CD4-positive, alpha-beta T cell treated with Interleukin-15 for 4 hours (primary cell): ENCODE data around the gene NCKAP5L.

ENCODE experiments used
- DNase-seq: peaks from one replicate; pipeline ENCODE4 v3.0.0-alpha.2; 2020; ENCODE audit warnings: low spot score

Gene NCKAP5L

GRCh38 chr12:49824895-49825294, 3.3 kb downstream of the NCKAP5L start:
- no peak for DNase-seq

GRCh38 chr12:49824416-49824815, 3.8 kb downstream of the NCKAP5L start:
- DNase-seq = no peak

- DNase-seq = no peak
Observed at GRCh38 chr12:49823951-49824350, 4.3 kb downstream of the NCKAP5L start.

- no peak for DNase-seq
Observed at GRCh38 chr12:49823350-49823749, 4.9 kb downstream of the NCKAP5L start.

GRCh38 chr12:49821373-49822287, 6.6 kb downstream of the NCKAP5L start:
- no peak for DNase-seq

GRCh38 chr12:49819786-49820185, 8.4 kb downstream of the NCKAP5L start:
- DNase-seq = no peak

GRCh38 chr12:49818241-49818895, 9.8 kb downstream of the NCKAP5L start:
- DNase-seq = no peak

GRCh38 chr12:49813131-49813530, 15.1 kb downstream of the NCKAP5L start:
- no peak for DNase-seq

- no peak for DNase-seq
Observed at GRCh38 chr12:49811961-49812401, 16.2 kb downstream of the NCKAP5L start.

- no peak for DNase-seq
Observed at GRCh38 chr12:49811136-49811535, 17.1 kb downstream of the NCKAP5L start.

- DNase-seq = no peak
Observed at GRCh38 chr12:49809906-49810389, 18.3 kb downstream of the NCKAP5L start.

GRCh38 chr12:49809381-49809905, 18.8 kb downstream of the NCKAP5L start:
- no peak for DNase-seq

- DNase-seq = no peak
Observed at GRCh38 chr12:49808686-49809380, 19.4 kb downstream of the NCKAP5L start.

- no peak for DNase-seq
Observed at GRCh38 chr12:49807991-49808580, 20.1 kb downstream of the NCKAP5L start.

- DNase-seq = no peak
Observed at GRCh38 chr12:49806877-49807276, 21.3 kb downstream of the NCKAP5L start.

GRCh38 chr12:49806321-49806813, 21.8 kb downstream of the NCKAP5L start:
- no peak for DNase-seq

- no peak for DNase-seq
Observed at GRCh38 chr12:49805409-49805808, 22.8 kb downstream of the NCKAP5L start.

GRCh38 chr12:49804821-49805220, 23.4 kb downstream of the NCKAP5L start:
- DNase-seq = no peak

GRCh38 chr12:49803693-49804450, 24.3 kb downstream of the NCKAP5L start:
- no peak for DNase-seq

GRCh38 chr12:49801141-49802063, 26.8 kb downstream of the NCKAP5L start:
- DNase-seq = no peak
